SK-N-DZ (cell line): ENCODE data around the gene PAAF1.

Experiments
- DNase-seq: peaks from one replicate; pipeline ENCODE4 v3.0.0-alpha.2; 2015; ENCODE audit warnings: low spot score

The PAAF1 gene

DNA sequence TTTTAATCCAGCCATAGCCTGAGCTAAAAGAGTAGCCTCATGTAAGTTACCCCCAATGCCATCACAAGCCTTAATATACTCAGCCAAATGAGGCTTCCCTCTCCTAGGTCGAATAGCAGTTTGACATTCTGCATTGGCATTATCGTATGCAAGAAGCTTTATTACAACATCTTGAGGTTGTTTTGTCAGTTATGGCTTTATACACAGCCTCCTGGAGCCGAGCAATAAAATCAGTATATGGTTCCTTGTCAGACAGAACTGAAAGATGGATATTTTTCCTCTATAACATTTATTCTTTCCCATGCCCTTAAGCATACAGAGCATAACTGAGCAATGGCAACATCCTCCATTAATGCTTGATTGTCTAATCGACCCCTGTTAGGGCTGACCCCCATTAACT lies 68.6 kb downstream of the PAAF1 start:
- no peak for DNase-seq

DNA sequence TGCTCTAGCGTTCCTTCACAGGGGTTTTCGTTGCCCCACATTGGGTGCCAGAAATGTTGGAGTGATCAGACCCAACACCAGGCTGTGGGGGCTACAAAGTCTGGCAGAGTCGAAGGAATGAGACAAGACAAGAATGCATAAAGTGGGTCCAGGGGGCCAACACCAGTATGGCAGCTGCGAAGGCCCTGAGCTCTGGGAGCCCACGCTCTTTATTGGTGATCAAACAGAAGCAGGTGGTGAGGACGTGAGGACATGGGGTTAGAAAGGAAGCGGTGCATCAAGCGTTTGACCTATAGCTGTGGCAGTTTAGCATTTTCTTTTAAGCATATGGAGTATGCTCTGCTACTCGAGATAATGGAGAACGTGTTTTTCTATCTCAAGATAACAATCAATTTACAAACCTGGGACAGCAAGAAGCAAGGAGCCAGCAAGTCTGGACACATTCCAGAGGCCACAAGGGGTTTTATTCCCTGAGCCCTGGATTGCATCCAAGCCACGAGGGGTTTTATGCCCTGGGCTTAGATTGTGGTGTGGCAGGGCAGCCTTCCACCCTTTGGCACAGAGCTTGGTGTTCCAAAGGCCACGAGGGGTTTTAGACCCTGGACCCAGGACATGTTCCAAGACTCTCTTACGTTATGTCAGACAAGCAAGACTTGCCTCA lies 70.1 kb downstream of the PAAF1 start:
- DNase-seq = no peak

DNA sequence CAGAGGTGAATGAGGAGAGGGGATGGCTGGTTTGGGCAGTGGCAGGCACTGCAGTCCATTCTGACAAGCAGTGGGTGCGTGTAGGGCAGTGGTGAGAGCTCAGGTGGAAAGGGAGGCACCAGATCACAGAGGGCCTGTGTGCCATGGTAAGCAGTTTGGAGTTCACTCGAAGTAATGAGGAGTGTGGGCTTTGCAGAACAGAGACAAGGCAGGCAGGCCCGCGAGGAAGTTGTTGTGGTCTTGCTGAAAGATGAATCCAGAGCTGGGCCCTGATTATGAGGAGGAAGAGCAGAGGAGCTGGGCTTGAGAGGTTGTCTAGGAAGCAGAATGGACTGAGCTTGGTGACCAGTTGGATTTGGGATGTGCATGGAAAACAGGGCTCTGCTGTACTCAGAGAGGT lies 72.4 kb downstream of the PAAF1 start:
- DNase-seq = no peak

DNA sequence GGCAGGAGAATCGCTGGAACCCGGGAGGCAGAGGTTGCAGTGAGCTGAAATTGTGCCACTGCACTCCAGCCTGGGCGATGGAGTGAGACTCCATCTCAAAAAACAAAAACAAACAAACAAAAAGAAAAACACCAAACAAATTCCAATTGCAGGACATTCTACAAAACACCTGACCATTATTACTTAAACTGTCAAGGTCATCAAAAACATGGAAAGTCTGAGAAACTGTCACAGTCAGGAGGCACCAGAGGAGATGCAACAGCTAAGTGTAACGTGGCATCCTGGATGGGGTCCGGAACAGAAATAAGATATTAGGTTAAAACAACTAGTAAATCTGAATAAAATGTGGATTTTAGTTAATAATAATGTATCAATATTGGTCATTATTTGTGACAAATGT lies 73.1 kb downstream of the PAAF1 start:
- no peak for DNase-seq

DNA sequence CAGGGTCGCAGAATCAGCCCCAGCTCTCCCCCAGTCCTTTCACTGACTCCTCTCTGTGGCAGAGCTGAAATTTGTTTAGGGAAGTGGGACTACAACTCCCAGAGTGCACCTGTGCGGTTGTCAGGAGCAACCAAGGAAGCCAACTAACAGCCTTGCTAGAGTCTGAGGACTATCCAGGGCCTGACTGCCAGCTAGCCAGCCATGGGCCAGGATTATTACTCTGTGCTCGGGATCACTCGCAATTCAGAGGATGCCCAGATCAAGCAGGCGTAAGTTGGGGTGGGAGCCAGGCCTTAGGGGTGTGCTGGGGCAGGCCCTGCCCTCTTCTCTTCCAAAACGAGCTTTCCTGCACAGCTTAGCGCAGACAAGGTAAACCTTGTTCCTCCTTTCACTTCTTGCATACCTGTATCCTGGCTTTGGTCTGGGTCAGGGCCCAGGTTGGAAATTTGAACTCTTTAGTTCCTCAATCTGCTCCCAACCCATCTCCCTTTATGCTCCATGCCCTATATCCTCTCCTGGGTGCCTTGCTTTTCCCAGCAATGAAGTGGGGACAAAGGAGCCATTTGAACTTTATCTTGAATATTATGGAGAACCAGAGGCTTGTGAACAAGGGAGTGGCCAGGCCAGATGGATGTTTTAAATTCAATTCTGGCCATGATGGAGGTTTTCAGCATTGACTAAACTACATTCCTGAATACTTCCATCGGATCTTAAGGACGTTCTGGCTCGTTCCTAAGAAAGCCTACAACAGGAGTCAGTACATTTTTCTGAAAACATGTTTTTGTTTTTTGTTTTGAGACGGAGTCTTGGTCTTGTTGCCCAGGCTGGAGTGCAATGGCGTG lies 74.3 kb downstream of the PAAF1 start, which contains the start of gene DNAJB13:
Gene DNAJB13, plus strand, starts transcription at position 158 of the 842 bp plus-strand sequence. Its CDS starts 44 bp downstream, at position 202.
- peak; percentile 67 for DNase-seq

DNA sequence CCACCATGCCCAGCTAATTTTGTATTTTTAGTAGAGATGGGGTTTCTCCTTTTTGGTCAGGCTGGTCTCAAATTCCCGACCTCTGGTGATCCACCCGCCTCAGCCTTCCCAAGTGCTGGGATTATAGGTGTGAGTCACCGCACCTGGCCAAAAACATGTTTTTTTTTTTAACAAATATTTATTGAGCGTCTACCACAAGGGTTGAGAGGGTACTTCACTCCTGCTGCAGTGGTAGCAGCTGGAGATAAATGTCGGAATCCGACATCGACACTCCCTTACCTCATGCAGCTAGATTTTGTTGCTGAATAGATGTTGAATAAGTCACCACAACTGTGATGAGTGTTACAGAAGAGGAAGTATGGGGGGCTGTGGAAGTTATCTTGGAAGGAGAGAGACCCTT lies 75.0 kb downstream of the PAAF1 start:
- no peak for DNase-seq

DNA sequence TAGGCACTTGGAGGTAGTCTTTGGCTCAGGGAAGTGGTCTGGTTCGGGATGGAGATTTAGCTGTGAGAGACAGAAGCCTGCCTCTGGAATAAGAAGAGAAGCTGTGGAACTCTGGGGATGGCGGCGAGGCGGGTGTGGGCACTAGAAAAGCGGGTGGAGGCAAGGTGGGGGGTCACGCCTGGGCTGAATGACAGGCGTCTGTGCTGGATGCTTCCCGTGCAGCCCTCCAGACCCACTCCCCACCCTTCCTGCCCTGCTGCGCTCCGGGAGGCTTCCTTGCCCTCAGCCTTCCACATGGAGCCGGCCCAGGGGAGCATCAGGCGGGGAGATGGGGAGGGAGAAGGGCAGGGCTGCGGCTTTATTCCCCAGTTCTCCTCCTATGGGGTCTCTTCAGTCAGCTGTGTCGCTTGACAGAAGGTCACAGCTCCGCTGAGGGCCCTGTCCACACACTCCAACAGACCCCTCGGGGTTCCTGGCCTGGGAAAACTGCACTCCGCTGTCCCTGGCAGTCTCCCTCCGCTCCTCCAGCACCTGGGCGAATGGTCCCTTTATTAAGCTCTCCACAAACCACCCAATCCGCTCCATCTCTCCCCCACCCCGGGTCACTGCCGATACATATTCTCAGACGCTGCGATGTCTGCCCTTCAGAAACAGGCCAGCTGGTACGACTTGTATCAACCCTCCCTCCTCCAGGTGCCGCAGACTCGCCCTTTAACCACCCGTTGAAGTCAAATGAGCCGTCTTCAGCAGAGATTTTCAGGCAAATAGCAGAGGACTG lies 80.3 kb downstream of the PAAF1 start:
- no peak for DNase-seq

DNA sequence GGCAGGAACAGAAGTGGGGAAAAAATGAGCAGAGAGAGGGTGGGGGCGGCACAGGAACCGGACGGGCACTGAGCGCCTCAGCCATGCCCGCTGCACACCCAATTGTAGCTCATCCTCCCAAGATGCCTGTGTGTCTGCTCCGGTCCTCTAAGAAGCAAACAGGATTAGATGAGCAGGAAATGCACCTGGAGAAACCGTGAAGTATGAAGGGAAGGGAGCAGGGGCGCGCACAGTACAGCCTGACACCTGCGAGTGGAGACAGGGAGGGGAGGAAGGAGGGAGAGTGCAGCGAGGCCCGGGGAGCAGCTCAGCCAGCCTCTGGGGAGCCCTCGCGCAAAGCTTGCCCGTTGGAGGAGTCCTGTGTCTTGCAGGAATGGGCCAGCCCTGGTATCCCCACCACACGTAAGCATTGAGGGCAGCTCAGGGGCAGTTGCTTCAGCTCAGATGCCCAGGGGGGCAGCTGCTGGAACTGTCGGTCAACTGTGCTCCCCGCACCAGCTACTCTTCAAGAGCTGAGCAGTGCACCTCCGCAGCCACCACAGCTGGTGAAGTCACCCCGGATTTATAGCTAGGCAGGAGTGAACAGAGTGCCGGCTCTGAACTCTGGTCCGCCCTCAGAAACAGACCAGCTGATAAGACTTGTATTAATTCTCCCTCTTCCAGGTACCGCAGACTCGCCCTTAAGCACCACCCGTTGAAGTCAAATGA lies 81.0 kb downstream of the PAAF1 start:
- DNase-seq = no peak

DNA sequence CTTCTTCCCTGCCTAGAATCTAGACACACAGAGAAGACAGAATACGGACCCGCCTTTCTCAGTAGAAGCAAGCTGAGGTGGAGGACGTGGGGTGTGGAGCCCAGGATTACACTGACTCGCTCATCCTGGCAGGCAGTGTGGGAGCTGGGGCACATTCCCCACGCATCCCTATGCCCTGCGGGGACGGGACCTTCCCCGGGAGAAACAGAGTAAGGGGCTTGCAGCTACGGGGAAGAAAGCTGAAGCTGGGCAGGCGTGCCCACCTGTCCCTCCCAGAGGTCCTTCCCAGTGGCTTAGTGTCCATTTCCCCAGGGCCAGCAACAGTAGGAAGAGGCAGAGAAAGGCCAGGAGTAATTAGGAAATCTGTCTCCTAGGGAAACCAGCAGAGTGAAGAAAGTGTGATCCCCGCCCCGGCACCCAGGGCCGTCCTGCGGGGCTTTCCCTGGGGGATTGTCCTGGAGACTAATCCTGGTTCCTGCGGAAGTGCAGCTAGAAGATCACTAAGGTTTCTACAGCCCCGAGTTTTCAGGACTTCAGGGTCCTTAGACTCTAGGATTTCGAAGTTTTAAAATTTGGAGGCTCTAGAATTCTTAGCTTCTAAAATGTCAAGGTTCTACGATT lies 81.8 kb downstream of the PAAF1 start:
- DNase-seq = no peak

DNA sequence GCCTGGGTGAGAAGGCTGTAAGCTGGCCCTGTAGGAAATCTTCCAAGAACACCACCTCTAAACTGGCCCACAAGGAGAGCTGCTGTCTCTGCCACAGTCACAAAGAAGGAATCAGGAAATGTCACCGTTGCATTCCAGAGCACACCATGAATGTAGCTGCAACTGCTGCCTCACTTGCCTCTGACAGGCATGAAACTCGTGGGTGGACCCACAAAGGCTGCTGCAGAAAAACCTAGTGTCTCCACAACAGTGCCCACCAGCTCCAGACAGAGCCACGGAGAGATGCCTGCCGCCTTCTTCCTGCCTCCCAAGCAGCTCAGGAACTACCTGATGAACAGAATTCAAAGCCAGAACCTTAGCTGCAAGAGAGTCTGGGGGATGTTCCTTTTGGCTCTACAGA lies 84.5 kb downstream of the PAAF1 start:
- no peak for DNase-seq

DNA sequence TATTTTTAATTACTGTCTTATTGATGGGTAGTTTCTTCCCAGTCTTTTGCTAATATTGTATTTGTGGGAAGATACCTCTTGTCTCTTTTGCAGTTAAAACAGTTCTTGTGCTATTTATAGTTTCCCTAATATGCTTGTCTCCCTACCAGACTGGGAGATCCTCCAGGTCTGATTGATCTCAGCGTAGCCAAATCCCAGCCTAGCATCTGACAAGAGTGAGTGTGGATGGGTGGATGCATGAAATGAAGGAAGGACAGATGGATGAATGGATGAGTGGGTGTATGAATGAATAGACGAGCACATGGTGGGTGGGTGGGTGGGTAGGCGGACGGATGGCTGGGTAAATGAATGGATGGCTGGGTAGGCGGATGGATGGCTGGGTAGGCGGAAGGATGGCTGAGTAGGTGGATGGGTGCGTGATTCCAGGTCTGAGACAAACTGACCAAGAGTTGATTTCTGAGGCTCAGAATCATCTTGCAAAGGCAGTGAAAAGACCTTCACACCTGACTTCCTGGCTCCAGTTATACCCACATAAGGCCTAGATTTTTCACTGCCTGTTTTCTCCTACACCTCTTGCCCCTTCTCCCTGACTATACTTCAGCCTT lies 85.4 kb downstream of the PAAF1 start:
- no peak for DNase-seq

DNA sequence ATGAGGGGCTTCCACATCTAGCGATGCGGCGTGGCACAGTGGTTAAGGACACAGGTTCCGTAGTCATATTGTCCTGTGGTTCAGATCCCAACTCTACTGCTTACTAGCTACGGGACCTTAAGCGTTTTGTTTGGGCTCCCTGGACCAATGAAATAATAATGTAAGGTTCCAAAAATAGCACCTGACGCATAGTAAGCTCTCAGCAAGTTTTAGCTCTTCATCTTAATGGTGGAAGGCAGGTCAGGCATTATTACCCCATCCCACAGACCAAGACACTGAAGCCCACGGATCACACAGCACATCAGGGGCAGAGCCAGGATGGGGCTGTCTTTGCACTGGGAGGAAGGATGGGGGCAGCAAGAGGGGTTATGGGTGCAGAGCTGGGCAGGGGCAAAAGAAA lies 87.1 kb downstream of the PAAF1 start:
- DNase-seq = no peak

DNA sequence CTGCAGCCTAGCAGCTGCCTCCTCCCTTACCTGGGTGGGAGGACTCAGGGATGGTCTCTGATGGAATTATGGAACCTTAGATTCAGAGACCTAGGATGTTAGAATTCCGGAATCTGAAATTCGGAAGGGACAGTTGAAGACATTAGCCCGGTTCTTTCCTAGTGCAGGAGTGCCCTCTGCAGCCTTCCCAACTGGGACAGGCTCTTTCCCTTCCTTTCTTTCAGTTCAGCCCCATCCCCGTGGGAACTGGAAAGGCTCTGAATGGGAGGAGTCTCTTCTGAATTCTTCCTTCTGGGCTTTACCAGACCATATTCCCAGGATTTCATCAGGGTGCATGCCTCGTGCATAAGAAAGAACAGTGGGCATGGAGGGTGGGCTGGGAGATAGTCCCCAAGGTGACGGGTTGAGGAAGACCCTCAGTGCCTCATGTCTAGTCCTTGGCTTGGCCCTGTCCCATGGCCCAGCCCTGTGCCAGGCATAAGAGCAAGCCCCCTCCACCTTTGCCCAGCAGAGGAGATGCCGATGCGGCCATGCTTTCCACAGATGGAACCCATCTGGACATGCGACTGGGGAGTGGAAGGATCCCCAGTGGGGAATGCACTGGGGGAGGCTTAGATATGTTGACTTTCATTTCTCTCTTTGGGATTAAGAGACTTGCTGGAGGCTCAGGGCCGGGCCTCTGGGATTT lies 88.4 kb downstream of the PAAF1 start:
- no peak for DNase-seq

DNA sequence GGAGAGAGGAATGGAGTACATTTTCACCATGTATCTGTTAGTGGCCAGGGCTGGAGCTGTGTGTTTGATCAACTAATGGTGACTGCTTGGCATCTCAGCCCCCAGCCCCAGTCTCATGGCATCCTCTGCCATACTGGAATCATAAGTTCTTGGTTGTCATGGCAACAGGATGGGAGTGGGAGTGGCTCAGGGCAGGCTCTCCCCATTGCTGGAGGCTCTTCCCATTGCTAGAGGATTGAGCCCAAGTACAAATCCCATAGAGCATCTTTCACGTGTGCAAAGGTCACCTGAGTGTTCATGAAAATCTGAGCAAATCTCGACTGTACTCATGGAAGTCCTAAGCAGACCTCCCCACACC lies 88.9 kb downstream of the PAAF1 start:
- no peak for DNase-seq

DNA sequence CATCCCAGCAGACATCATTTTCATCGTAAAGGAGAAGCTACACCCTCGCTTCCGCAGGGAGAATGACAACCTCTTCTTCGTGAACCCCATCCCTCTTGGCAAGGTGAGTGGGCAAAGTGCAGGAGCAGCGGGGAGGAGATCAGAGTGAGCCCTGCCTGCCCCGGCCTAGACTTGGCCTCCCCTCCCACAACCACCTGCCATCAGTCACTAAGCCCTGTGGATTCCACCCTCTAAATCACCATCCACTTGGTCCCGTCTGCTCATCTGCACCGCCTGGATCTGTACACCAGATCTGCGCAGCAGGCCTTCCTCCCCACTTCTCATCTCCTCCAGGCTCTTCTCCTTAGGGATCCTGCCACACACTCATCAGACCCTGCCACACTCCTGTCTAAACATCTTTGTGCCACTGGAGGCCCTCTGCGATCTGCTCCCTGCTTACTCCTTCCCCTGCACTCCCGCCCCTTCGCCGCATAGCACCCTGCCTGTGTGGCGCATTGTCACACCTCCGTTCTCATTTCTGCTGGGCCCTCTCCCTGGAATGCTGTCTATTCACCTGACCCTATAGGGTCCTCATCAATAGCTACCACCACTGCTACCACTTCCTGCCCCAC lies 91.7 kb downstream of the PAAF1 start:
- no peak for DNase-seq

DNA sequence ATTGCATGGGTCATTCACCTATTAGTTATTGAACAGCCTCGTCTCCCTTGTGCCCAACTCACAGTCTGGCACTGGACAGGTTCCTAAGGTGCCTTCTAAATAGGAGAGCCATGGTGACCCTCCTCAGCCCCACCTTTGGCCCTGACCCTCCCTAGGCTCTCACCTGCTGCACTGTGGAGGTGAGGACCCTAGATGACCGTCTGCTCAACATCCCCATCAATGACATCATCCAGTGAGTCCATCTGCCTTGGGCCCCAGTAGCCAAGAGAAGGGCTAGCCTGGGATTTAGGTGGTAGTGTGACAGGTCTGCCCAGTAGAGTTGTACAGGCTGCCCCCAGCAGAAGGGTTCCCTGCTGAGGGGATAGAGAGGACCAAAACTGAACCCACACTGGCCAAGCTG lies 92.3 kb downstream of the PAAF1 start:
- DNase-seq = no peak

DNA sequence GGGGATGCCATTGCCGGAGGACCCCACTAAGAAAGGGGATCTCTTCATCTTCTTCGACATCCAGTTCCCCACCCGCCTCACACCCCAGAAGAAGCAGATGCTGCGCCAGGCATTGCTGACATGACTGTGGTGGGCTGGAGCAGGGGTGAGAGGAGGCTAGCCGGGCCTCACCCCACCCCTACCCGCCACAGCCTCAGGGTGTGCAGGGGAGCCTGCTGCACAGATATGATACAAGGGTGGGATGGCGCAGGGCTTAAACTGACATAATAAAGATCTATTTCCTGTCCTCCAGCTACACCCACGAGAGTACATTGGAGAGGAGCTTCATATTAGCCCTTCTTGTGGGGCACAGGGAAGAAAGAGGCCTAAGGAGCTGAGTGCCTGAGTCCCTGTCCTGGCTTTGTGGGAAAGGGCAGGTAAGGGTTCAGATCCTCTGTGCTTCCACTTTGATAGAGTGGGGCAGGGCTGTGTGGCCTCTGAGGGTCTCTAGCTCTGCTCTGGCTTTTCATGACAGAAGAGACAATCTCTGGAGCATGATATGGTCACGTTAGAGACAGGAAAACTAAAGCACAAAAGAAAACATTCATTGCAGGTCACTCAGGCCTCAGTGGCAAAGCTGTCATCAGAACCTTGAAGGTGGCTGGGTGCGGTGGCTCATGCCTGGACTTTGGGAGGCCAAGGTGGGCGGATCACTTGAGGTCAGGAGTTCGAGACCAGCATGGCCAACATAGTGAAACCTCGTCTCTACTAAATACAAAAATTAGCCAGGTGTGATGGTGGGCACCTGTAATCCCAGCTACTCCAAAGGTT lies 93.4 kb downstream of the PAAF1 start:
- no peak for DNase-seq

DNA sequence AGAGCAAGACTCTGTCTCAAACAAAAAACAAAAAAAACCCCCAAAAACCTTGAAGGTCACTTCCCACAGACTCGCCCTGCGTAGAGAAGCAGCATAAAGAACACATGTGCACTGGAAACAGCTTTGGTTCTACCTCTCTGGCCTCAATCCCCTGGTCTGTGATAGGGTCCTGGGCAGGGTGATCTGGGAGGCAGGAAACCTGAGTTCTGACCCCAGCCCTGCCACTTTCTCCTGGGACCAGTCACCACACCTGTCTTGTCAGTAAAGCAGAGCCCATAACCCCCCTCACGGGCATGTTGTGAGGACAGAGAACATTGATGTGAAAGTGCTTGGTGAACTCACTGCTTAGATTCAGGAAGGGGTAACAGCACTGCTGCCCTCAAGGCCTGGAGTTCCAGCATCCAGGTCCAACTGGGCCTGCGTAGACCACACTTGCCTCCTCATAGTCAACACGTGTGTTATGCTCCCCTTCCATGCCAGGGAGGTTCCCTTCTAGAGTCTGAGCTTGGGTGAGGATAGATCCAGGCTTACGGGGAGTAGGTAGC lies 94.4 kb downstream of the PAAF1 start:
- no peak for DNase-seq

DNA sequence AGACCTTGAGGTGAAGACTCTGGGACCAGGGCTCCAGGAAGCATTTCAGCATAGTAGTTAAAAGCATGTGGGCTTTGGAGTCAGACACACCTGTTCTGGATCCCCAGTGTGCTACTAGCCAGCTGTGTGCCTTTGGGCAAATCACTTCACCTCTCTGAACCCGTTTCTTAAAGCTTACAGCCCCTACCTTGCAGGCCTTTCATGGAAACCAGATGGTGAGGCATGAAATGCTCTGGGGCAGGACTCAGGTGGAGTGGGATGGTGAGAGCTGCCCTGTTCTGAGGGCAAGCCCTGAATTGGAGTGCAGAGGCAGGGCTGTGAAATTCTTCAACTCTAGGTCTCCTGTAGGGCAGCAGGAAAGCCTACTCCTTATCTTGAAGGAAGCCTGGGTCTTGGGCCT lies 95.4 kb downstream of the PAAF1 start:
- DNase-seq = no peak
